GM19238 (cell line): ENCODE measurements around the gene EEFSEC.

Source experiments
- DNase-seq: peaks from one replicate; pipeline ENCODE4 v3.0.0; 2011; ENCODE audit warnings: low spot score; ENCODE audit not compliant: insufficient read length

Gene EEFSEC

GRCh38 chr3:128313071-128313725 lies 159.9 kb downstream of the EEFSEC start:
- DNase-seq = no peak

- no peak for DNase-seq
These were observed 160.7 kb downstream of the EEFSEC start for GRCh38 chr3:128313935-128314334.

DNA sequence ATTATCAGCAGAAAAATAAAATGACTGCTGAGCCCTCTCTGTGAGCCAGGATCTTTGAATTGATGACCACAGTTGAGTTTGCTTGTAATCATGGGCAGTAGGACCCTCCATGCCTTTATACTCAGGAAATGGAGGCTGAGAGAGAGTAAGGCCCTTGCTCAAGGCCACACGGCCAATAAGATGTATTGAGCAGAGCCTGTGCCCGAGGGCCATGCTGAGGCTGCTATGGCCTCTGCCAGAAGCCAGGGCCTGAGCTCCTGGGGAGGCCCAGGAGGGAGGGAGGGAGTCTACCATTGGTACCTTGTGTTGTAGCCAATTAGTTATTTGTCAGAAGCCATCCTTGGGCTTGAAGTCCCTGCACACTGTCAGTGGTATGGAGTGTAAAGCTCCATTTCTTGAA lies 162.0 kb downstream of the EEFSEC start:
- DNase-seq = no peak

GRCh38 chr3:128316481-128316891 lies 163.2 kb downstream of the EEFSEC start:
- no peak for DNase-seq

DNA sequence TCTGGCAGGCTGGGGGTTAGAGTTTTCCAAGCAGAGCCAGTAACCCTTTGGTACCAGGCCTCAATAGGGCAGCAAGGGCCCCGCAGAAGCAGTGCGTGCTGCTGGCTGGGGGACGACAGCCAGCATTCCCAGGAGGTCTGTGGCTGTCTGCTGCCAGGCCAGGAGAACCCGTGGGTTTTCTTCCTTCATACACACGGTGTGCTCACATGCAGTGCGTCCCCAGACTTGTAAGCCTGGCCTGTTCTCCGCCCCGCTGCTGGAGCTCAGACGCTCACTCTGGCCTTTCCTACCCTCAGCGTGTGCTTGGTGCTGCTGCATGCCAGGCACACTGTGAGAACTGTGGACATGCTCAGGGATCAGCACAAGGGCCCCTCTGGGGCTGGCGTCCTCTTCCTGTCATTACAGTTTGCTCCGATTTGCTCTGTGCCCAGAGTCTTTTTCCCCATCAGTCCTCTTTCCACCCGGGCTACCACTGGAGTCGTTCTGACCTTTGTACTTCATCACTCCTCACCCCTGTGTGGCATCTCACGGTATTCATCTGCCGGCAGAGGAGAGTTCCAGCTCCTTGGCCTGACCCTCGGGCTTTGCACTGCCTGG lies 163.9 kb downstream of the EEFSEC start:
- DNase-seq = no peak

GRCh38 chr3:128317698-128318231 lies 164.5 kb downstream of the EEFSEC start:
- no peak for DNase-seq

- no peak for DNase-seq
These were observed 165.1 kb downstream of the EEFSEC start for GRCh38 chr3:128318275-128318941.

DNA sequence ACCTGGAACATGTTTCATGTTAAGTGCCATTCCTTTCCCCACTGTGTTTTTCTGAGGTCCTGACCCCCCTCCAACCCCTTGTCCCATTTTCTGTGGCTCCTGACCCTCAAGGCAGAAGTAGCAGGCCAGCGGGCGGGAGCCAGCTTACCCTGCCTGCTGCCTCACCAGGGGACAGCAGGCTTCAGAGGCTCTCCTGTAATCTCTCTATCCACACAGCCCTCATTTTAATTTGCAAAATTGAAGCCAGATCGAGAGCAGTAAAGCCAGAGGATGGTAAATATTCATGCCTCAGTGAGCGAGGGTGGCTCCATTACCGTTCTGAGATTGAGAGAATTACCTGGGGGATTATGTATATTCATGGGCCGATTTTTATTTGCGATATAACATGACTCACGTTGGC lies 165.8 kb downstream of the EEFSEC start:
- DNase-seq = no peak

- DNase-seq = no peak
These were observed 166.5 kb downstream of the EEFSEC start for GRCh38 chr3:128319741-128320141.

- no peak for DNase-seq
These were observed 167.5 kb downstream of the EEFSEC start for GRCh38 chr3:128320551-128321340.

- no peak for DNase-seq
These were observed 168.1 kb downstream of the EEFSEC start for GRCh38 chr3:128321418-128321817.

DNA sequence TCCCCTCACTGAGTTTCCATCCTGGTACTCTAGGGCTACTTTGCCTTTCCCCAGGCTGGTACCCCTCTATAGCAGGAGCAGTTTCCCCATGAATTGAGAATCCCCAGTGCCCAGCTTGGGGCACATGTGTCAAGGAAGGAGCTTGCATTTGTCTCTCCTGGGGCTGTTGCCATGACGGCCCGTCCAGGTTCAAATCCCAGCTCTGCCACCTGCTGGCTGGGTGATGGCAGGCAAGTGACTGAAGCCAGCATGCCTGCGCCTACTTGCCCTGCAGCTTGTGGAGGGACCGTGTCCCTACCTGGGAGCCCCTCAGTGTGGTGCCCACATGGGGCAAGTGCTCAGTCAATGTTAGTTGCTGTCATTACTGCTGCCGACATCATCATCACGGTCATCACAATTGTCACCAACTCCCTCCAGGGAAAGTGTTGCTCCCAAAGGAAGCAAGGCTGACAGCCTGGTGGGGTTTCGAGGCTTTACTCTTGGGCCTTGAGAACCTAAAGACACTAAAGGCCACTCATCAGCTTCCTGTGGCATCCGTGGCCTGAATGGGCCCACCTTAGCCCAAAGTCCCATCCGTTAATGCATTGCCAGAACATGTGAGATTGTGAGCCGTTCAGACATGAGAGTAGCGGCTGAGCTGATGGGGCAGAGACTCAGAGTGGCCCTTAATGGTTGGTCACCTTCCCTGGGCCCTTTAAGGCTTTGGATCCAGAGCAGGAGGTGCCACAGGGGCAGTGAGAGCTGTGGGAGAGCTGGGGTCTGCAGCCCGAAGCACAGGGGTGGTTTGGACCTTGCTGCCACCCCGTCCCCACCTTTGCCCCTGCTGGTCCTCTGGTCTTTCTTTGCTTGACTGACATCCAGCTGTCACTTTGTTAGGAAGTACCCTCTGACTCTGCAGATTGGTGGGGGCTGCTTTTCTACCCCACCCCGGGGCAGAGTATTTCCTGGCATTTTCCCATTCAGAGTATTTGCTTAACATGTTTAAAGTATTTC lies 169.0 kb downstream of the EEFSEC start:
- DNase-seq = peak; percentile 26

DNA sequence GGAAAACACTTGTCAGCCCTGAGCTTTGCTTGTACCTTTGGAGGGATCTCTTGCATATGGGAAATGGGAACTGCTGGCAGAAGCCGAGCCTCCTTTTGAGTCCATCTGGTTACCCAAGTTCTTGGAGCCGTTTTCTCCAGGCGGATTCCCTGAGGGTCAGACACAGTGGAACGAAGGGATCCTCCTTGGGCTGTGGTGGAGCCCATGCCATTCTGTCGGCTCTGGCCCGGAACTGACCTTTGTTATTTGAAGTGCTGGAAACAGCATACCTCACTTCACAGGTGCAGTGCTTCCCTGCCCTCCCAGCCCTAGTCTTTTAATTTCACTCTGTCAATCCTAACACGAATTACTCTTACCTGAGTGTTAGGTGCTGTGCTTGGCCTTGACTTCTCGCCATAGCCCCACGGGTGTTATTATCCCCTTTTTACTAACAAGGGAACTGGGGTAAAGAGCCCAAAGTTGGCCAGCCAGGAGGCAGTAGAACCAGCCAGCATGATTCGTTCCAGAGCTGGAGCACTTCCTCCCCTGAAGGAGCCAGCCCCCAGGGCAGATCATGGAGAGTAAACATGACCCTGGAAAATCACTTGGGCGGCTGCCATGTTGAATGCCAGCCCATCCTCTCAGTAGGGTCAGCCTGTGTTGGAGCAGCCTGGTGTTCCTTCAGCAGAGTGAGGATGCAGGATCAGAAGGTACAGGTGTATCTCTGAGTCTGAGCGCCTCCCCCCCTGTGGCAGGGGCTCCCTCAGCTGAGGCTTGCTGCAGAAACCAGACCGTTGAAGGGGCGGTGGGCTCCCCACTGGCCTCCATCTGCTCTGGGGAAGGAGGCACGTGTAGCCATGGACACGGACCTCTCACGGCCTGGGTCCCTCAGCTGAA lies 170.2 kb downstream of the EEFSEC start:
- DNase-seq = no peak

DNA sequence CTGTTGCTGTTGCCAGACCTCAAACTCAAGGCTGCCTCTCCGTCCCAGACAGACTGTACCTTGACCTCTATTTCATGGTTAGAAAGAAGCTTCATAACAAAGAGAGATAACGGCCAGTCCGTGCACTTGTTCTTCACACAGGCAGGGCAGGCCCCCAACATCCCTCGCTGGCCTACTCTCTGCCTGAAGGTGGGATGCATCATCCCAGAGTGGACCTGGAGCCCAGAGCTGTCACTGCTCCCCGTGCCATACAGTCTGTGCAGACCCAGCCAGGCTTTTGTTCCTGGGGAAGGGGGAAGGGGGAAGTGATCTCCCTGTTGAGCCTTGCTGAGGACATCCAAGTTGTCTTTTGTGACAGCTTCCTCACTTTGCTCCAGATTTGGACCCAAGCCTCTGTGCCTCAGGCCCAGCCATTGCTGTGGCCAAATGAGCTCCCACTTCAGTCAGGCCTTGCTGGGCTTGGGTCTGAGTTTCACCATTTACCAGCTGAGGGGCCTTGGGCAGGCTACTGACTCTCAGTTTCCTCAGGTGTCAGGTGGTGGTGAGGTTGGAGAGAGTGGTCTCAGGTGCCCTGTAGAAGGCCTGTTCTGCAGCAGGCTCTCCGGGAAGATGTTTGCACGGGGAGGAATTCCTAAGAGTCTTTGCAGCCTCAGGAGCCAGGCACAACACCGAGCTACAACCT lies 171.8 kb downstream of the EEFSEC start:
- no peak for DNase-seq

- no peak for DNase-seq
These were observed 173.0 kb downstream of the EEFSEC start for GRCh38 chr3:128326051-128326823.

DNA sequence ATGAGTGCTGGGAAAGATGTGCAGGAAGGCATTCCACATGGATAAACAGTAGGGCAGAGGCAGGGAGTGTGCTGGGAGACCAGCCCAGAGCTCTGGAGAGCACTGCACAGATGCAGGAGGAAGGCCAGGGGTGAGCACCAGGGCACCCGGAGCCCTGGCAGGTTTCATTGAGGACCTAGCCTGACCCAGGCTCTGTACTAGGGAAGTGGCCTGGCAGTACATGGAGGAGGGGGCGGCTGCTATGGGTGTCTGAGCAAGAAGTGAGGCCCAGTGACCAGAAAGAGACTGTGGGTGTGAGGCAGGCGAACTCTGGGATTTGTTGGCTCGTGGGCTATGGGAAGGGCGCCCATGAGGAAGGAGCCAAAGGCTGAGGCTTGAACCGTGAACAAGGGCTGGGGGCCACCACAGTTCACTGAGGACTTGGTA lies 174.3 kb downstream of the EEFSEC start:
- no peak for DNase-seq

- DNase-seq = no peak
These were observed 175.5 kb downstream of the EEFSEC start for GRCh38 chr3:128328546-128329458.
